GM08714 (cell line): ENCODE measurements around the gene DNAAF1.
"Not testable (repeated sequence)": the region's sequence is repeated elsewhere in the genome, so short reads cannot be mapped to it uniquely, and the experiment has no call there.

Experiments used
- H3K4me3 ChIP-seq: fragments of 200-500 bp; sonication (Bioruptor generic); 2 replicates; pipeline ENCODE4 v1.5.1; 2014; ENCODE audit warnings: mild to moderate bottlenecking, low read length, inconsistent platforms
- ZNF274 ChIP-seq: IDR thresholded peaks from 2 replicates; pipeline ENCODE4 v1.6.1; 2012; ENCODE audit warnings: mild to moderate bottlenecking, low read depth, low read length

Gene DNAAF1

DNA sequence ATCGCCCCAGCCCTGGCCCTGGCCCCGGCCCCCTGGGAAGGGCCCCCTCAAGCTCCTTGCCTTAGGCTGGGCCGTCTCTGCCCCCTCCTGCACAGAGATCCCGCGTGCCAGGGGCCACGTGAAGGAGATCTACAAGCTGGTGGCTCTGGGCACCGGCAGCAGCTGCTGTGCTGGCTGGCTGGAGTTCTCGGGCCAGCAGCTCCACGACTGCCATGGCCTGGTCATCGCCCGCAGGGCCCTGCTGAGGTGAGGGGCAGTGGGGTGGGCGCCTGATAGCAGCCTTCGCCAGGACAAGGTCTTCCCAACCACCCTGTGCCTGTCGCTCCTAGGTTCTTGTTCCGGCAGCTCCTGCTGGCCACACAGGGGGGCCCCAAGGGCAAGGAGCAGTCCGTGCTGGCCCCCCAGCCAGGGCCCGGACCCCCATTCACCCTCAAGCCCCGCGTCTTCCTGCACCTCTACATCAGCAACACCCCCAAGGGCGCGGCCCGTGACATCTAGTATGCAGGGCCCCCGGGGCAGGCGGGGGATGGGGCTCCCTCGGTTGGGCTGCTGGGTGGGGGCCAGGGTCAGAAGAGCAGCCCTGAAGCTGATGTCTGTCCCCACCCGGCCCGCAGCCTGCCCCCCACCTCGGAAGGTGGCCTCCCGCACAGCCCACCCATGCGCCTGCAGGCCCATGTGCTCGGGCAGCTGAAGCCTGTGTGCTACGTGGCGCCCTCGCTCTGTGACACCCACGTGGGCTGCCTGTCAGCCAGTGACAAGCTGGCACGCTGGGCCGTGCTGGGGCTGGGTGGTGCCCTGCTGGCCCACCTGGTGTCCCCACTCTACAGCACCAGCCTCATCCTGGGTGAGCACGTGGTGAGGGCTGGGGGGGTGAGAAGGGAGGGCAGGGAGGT is 50.3 kb downstream of the DNAAF1 start:
- TF ChIP-seq ZNF274: no peak
- no peak overlapping the region for H3K4me3 ChIP-seq

DNA sequence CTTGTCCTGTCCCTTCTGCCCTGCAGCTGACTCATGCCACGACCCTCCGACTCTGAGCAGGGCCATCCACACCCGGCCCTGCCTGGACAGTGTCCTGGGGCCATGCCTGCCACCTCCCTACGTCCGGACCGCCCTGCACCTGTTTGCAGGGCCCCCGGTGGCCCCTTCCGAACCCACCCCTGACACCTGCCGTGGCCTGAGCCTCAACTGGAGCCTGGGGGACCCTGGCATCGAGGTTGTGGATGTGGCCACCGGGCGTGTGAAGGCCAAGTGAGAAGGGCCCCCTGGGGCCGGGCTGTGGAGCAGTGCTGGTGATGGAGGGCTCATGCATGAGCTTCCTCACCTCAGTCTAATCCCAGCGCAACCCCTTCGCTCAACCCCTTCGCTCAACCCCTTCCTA is 51.0 kb downstream of the DNAAF1 start:
- no peak for TF ChIP-seq ZNF274
- H3K4me3 ChIP-seq: no peak overlapping the region

DNA sequence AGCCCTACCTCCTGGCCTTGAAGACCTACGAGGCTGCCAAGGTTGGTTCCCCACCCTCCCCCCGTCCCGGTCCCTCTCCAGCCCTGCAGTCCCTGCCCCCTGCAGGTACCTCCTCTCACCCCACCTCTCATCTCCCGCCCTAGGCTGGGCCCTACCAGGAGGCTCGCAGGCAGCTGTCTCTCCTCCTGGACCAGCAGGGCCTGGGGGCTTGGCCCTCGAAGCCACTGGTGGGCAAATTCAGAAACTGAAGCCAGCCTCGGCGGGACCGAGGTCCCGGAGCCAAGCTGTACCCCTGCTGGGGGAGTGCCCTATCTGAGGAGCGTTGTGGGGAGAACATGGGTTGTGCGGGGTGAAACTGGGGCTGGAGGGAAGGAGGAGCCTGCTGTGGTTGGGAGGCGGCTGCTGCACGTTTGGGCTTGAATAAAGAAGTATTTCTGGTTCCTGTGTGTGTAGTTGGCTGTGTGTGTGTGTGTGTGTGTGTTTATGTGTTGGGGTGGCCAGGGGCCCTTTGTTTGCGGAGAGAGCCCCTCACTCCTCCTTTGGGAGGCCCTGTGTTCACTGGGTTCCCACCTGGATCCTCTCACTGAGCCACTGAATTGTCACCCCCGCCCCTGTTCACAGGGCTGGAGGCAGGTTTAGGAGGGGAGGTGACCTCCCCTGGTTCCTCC is 51.8 kb downstream of the DNAAF1 start:
- no peak for TF ChIP-seq ZNF274
- no peak overlapping the region for H3K4me3 ChIP-seq

DNA sequence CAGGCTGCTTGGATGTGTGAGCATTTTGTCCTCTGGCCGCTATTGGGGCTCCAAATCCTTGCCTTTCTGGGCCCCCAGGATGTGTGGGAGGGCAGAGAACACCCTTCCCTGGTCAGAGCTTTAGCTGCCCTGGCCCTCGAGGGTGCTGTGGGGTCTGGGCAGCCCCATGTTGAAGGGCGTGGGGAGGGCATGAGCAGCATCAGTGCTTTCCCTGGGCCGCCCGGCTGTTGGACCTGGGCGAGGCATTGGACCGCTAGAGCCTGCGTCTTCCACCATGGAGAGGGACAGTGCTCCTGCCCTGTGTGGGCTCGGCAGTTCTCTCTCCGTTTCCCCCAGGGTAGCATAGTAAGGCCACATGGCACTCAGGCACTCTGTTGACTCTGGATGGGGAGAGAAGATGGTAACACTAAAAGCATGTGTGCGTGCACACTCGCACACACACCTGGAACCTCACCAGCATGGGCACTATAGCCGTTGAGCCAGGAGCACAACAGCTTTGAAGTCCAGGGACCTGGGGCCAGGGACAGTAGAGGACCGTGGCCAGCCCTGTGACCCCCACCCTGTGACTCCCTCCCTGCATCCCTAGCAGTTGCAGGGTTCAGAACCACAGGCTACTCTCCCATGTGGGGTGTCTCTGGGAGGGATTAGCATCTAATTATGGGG is 52.5 kb downstream of the DNAAF1 start:
- no peak overlapping the region for H3K4me3 ChIP-seq
- TF ChIP-seq ZNF274: no peak

DNA sequence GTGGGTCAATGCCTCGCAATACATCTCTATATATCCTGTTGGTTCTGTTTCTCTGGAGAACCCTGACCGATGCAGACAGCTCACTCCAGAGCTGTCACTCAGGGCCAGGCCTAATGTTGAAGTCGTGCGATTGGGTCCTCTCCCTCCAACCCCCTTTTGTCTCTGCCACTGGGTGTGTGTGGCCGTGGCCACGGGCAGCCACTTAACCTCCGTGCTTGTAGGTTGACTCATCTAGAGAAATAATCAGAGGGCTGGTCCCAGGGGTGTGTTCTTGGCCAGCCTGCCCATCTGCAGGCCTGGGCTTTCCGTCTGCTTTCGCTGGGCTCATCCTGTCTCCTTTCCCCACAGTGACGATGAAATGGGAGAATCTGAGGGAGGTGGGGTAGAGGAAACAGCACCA is 53.3 kb downstream of the DNAAF1 start:
- no peak for TF ChIP-seq ZNF274
- H3K4me3 ChIP-seq: no peak overlapping the region

DNA sequence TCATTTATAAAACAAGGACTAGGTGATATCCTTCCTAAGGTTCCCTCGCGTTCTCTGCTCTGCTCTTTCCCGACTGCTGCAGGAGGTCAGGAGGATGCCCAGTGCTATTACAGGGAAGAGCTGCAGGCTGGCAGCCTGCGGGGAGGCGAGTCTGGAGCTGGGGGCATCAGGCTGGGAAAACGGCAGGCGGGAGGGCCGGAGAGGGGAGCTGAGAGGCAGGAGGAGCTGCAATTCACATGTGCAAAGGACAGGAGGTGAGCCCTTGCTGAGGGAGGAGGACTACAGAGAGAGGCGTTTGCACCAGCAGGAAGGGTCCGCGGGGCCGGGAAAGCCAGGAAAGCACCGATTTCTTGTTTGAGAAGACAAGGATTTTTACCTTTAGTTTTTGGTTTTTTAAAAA is 54.0 kb downstream of the DNAAF1 start:
- no peak for TF ChIP-seq ZNF274
- no peak overlapping the region for H3K4me3 ChIP-seq

DNA sequence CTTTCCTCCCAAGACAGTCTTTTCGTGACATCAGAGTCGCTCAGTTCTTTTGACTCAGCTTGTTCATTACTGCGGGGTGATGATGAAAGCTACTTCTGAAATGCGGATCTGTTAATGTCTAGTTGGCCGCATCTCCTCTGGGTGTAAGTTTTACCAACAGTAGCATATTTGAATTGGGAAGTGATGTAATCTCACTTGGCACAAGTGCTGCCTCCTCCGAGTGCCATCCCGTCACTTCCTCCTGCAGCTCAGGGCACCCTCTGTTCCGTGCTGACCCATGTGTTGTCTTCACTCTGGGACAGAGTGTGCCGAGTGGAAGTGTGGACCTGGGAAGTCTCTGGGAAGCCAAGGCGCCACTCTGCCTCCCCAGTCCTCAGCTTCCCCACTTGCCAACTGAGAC is 54.8 kb downstream of the DNAAF1 start:
- TF ChIP-seq ZNF274: no peak
- H3K4me3 ChIP-seq: no peak overlapping the region

DNA sequence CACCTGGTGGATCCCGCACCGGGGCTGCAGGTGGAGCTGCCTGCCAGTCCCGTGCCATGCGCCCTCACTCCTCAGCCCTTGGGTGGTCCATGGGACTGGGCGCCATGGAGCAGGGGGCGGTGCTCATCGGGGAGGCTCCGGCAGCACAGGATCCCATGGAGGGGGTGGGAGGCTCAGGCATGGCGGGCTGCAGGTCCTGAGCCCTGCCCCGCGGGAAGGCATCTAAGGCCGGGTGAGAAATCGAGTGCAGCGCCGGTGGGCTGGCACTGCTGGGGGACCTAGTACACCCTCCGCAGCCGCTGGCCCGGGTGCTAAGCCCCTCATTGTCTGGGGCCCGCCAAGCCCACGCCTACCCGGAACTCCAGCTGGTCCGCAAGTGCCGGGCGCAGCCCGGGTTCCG is 59.4 kb downstream of the DNAAF1 start:
- not testable (repeated sequence) for H3K4me3 ChIP-seq

DNA sequence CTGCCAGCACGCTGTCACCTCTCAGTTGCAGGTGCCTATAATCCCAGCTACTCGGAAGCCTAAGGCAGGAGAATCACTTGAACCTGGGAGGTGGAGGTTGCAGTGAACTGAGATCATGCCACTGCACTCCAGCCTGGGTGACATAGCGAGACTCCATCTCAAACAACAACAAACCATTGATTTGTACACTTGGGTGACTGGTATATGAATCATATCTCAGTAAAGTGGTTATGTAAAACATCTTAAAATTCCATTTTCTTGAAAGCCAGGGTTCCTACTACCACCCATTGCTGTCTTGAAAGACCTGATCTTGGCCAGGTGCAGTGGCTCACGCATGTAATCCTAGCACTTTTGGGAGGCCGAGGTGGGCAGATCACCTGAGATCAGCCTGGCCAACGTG is 60.0 kb downstream of the DNAAF1 start:
- not testable (repeated sequence) for H3K4me3 ChIP-seq

DNA sequence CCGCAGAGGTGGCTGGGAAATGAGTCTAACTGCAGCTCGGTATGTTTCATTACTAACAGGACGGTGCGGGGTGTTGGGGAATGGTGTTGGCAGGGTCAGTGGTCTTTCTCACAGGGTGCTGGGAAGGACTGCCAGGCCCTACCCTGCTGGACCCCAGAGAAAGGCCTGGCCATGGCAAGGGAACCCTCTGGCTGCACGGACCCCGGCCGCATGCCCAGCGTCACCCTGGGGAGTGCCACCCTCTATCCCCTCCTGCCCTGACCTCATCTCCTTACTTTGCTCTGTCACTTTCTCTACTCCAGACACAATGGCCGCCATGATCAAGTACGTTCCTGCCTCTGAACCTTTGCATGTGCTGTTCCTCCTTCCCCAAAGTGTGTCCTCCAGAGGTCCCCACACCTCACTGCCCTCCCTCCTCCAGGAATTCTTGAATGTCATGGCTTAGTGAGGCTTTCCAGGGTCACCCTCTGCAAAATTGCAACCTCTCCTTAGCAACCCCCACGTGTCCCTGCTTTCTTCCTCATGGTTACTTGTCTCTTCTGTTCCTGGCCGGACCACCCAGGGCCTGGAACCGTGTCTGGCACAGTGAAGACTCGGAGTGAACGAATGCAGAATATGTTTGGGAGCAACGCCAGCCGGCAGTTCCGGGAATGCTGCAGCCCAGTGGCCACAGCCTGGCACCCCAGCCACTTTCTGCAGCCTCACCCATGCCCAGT is 61.0 kb downstream of the DNAAF1 start:
- no peak for TF ChIP-seq ZNF274
- no peak overlapping the region for H3K4me3 ChIP-seq

DNA sequence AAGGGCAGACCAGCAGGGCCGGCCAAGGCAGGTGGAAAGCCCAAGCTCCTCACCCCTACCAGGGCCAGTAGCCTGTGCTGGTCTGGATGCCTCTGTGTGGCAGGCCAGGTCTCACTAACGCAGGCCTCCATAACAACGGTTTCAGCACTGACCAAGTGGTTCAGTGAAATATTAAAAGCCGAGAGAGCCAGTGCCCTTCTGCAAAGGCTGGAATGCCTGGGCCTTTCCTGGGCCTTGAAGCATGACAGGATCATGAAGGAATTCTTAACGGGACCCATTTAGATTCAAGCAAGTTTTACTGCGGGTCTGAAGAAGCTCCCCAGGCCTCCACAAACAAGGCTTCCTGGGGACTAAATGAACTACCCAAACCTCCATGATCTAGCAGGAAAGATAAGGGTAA is 62.1 kb downstream of the DNAAF1 start:
- H3K4me3 ChIP-seq: no peak overlapping the region
- TF ChIP-seq ZNF274: no peak

DNA sequence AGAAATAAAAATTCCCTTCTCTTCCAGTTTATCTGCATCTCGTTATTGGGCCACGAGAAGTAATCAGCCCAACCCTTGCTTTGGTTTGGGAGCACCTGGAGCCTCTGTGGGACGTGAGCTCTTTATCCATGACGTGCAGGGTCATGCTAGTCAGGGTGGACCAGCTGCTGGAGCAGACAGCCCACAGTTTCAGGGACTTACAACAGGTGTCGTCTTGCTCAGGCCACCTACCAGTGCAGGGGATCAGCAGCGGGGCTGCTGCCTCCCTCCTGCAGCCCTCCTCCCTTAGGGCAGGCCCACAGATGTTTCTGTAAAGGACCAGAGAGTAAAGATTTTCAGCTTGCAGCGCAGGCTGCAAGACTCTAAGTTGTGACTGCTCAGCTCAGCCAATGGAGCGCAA is 62.8 kb downstream of the DNAAF1 start:
- H3K4me3 ChIP-seq: no peak overlapping the region
- TF ChIP-seq ZNF274: no peak

DNA sequence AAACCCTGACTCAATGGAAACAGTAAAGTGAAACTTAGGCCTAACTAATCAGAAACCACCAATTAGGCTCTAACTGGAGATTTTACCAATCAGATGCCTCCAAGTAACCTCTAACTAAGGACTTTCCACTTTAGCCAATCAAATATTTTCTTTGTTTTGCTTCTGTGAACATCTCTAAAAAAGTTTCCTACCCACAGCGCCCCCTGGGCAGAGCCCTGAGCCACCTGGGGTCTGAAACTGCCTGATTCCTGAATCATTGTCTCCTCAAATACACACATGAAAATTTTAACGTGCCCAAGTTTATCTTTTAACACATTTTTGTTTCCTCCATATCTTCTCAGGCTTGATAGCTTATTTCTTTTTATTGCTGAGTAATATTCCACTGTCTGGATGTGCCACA is 64.9 kb downstream of the DNAAF1 start:
- no peak for TF ChIP-seq ZNF274

DNA sequence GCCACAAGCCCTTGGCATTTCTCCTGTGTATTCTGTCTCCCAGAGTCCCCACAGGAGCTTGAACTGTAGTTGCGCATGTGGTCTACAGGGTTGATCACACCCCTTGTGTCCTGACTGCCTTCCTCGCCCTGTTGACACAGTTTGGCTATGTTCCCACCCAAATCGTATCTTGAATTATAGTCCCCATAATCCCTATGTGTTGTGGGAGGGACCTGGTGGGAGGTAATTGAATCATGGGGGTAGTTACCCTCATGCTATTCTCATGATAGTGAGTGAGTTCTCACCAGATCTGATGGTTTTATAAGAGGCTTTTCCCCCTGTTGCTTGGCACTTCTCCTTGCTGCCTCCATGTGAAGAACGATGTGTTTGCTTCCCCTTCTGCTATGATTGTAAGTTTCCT is 67.0 kb downstream of the DNAAF1 start:
- TF ChIP-seq ZNF274: no peak
- H3K4me3 ChIP-seq: no peak overlapping the region

More for the DNA sequence above, 64.9 kb downstream of the DNAAF1 start:
- H3K4me3 ChIP-seq: no peak overlapping the region
